GM19043 (cell line): ENCODE measurements around the gene SLC22A13.

Experiments used
- ATAC-seq: cut with Tn5 transposase; IDR thresholded peaks from one replicate; pipeline ENCODE4 v1.9.1; 2021; ENCODE audit warnings: low read depth; ENCODE audit not compliant: unreplicated experiment

Gene SLC22A13

GRCh38 chr3:38327335-38328009 is 61.9 kb downstream of the SLC22A13 start:
- no peak for ATAC-seq
